HG03280 (cell line): ENCODE data around the gene ESPL1.
"Not testable (repeated sequence)": the region's sequence is repeated elsewhere in the genome, so short reads cannot be mapped to it uniquely, and the experiment has no call there.

Source experiments
- ATAC-seq: cut with Tn5 transposase; IDR thresholded peaks from one replicate; pipeline ENCODE4 v1.9.1; 2021; ENCODE audit warnings: mild to moderate bottlenecking, moderate library complexity; ENCODE audit not compliant: unreplicated experiment

Gene ESPL1

DNA sequence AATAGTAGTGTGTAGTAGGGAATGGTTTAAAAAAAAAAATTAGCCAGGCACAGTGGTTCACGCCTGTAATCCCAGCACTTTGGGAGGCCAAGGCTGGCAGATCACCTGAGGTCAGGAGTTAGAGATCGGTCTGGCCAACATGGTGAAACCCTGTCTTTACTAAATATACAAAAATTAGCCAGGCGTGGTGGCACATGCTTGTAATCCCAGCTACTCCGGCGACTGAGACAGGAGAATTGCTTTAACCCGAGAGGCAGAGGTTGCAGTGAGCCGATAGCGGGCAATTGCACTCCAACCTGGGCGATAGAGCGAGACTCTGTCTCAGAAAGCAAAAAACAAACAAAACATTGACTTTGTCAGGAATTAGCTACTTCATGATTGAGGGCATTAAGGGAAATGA lies 29.0 kb downstream of the ESPL1 start:
- ATAC-seq: not testable (repeated sequence)

DNA sequence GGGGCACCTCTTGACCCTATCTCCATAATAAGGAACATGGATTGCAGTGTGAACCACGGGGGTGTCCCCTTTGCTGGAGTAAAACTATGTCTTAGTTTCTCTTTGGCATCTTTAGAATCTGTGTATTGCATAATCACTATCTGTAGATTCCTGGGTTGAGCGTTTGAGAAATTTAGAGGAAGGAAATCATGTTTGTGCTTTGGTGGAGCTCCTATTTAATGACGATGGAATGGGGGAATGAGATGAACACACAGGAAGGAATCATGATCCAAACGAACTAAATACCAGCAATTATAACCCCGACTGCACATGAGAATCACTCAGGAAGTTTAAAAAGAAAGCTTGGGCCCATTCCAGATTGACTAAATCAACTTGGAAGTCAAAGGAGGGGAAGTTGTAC lies 30.1 kb downstream of the ESPL1 start:
- ATAC-seq: no peak

DNA sequence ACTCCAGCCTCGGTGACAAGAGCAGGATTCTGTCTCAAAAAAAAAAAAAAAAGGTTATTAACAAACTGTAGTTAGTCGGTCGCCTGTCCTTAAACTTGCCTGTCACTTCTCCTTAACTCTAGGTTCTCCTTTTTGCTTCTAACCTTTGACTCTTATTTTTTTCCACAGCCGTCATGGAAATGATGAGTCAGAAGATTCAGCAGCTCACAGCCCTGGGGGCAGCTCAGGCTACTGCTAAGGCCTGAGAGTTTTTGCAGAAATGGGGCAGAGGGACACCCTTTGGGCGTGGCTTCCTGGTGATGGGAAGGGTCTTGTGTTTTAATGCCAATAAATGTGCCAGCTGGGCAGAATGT lies 31.0 kb downstream of the ESPL1 start:
- ATAC-seq: no peak

DNA sequence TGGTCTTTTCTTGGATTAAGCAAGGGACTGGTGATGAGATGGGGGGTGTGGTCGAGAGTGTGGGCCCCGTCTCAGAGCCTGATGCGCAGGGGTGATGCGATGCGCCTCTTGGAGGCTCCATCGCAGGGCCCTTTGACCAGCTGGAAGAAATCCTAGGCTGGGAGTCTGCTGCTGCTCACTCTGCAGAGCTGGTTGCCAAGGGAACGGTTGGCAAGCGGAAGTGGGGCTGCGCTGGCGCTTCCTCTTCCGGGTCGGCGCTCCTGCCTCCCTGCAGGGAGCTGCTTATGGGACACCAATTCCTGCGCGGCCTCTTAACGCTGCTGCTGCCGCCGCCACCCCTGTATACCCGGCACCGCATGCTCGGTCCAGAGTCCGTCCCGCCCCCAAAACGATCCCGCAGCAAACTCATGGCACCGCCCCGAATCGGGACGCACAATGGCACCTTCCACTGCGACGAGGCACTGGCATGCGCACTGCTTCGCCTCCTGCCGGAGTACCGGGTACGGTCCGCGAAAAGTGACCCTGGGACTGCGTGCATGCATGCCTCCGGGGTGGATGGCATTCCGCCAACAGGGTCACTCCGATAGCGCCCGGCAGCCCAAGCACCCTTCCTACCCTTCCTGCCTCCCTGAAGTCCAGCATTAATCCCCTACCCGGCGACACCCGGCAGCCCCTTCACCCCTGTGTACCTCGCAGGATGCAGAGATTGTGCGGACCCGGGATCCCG lies 31.5 kb downstream of the ESPL1 start, which contains the start of gene MYG1:
MYG1 (plus strand) TSS at position 242 of the 727 bp plus-strand sequence; CDS start at position 285, 43 bp downstream.
- peak; percentile 75 for ATAC-seq

DNA sequence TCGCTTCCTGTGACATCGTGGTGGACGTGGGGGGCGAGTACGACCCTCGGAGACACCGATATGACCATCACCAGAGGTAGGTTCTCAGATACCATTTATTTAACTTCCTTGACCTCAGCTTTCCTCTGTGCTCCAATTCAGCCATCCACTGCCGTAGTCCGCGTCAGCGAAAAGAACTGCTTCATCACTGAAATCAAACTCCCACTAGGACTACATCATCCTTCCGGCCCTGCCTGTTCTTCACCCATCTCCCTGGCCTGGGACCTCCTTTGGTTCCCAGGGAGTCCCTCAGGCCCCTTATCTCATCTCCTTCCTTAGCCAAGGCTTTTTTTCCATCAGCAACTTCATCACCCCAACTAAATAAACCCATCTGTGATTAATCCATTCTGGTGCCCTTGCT lies 32.1 kb downstream of the ESPL1 start:
- ATAC-seq: no peak

DNA sequence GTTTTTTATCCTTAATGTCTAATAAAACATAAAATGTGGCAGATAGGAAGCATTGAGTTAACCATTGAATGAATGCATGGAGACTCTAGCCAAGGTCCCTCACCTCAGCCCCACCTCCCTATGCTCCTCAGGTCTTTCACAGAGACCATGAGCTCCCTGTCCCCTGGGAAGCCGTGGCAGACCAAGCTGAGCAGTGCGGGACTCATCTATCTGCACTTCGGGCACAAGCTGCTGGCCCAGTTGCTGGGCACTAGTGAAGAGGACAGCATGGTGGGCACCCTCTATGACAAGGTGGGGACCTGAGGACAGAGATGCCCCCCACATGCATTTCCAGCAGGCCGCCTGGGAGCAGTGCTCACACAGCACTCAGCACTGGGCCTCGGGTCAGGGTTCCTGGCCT lies 34.8 kb downstream of the ESPL1 start:
- no peak for ATAC-seq

DNA sequence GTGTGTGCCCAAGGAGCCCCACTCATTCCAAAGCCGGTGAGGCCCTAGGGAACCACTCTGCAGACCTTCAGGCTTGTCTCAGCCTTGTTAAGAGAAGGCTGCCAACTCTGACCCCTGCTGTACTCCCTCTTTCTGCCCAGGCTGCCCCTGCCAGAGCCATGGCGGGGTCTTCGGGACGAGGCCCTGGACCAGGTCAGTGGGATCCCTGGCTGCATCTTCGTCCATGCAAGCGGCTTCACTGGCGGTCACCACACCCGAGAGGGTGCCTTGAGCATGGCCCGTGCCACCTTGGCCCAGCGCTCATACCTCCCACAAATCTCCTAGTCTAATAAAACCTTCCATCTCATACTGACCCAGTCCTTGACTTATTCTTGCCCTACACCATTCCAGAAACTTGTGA lies 38.7 kb downstream of the ESPL1 start:
- no peak for ATAC-seq

DNA sequence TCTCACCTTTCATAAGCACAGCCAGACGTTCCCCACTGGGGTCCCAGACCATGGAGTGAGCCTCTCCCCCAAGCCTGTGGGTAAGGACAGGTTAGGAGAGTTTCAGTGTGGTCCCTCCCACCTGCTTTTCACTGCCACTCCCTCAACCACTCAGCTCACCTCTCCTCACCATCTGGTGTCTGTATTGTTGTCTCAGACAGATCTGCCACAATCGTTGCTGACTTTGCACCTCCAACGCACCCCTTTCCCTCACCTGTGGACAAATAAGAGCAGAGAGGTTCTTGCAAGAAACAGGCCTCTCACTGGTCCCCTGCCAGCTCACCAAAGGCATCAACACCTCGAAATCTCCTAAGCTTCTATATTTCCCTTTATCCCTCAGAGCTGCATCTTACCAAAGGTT lies 40.2 kb downstream of the ESPL1 start:
- ATAC-seq: no peak

DNA sequence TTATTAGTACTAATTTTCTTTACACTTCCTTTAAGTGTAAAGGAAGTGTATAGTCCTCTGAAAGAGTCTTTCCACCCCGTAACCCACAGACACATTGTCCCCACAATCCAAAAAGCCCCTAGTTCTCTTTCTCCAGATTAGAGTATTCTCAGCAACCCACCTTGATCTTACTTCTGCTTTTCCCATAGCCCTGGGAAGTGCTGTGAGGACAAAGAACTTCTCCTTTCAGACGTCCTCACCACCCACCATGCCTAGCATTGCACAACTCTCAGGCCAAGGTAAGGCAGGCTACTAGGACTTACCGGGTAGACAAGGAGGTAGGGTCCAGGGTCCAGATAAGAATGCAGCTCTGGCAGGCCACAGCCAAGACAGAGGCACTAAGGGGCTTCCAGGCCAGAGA lies 45.9 kb downstream of the ESPL1 start:
- no peak for ATAC-seq

DNA sequence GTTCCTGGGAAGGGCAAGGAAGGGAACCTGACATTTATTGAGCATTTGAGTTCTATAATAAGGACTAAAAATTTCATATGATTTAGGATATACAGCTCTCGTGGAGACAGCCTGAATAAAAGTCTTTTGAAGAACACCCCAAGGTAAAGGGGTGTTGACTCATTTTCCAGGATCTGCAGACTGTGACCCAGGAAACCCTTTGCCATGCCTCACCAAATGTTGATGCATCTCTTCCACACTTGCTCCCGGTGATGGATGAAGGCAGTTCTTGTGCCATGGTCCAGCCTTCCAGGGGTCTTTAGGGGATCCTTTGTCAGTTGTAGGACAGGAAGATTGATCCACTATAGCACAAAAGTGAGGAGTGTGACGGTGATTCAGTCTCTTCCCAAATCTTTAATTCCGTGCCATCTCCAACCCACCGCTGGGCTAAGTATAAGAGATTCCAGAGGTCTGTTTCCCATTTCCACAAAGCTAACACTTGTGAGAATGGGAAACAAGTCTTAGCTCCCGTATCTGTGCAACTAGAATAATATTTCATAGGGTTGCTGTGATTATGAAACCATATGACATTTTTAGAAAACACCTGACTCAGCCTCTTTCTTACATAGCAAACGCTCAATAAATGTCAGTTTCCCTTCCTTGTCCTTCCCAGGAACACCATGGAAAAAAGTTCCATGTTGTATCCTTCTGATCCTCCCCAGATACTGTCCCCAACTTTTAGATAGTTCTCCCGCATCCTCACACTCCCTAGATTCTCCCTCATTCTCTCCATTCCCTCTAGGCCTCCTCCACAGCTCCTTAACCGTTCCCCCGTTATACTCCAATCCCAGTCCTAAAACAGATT lies 52.5 kb downstream of the ESPL1 start:
- ATAC-seq: no peak

DNA sequence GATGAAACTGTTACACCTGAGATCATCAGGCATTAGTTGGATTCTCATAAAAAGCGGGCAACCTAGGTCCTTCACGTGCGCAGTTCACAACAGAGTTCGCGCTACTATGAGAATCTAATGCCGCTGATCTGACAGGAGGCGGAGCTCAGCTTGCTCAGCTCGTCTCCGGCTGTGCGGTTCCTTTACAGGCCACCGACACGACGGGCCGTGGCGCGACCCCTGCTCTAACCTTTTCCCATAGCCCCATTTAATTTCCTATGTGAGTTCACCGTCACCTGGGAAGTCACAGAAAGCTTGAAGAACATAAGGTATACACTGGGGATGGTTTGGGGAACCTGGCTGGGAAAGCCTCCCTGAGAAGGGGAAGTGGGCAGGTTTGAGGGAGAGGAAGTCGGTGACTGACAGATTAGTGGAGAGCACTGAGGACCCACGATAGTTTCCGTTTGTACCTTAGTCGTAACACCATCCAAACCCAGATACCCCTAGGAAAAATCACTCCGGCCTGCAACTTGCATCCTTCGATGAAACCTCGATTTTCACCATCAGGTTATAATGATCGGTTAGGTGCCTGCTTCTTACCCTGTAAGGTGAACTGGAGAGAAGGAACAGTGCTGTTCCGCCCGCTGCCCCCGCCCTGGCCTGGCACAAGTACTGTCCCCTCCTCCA lies 56.1 kb downstream of the ESPL1 start:
- ATAC-seq: no peak

DNA sequence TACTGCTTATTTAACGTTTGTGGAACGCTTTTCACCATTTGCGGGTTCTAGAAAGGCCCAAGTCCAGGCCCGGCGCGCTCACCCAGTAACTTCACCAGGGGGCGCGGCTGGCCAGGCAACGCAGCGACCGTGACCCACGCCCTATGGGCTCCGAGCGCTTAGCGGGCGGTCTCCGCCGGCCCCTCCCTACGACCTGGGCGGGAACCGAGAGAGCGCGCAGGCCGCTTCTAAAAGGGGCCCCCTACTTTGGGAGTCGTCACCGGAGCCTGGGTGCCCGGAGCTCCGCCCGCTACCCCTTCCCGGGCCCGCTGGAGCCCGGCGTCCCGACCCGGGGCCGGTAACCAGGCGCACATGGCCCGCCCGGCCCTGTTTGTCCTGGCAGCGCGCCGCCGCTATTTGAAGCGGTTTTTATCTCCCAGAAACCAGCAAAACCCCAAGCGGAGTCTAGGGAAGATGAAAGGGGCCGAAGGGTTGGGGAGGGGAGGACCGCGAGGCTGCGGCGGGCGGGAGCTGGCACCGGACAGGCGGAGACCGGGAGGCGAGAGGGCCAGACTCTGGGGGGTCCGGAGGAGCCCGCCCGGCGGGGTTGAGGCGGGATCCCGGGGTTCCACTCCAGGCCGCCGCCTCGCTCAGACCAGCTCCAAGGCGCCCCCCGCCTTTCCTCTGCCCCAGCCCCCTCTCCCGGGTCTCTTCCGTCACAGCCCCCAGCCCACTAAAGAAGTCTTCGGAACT lies 56.8 kb downstream of the ESPL1 start:
- ATAC-seq: peak; percentile 51

DNA sequence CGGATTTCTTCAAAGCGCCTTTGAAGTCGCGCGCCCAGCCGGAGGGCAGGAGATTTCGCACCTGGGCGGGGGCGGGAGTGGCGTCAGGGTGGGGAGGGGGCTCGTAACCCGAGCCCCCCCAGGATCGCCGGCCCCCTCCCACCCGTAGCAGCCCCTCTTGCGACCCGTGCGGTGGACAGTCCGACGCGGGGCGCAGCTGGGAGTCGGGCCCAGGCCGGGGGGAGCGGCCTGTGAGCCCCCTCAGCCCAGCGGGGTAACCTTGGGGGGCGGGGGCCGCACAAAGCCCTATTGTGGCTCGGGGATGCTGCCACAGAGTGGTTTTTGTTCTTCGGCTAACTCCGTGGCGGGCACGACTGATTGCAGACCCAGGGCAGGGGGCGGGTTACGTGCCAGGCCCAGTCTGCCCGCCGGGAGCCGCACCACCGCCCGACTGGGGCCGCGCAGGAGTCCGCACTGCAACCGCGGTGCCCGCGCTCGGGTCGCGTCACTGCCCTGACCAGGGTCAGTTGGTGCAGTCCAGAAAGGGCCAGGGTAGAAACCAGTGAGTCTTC lies 57.5 kb downstream of the ESPL1 start:
- ATAC-seq: no peak

DNA sequence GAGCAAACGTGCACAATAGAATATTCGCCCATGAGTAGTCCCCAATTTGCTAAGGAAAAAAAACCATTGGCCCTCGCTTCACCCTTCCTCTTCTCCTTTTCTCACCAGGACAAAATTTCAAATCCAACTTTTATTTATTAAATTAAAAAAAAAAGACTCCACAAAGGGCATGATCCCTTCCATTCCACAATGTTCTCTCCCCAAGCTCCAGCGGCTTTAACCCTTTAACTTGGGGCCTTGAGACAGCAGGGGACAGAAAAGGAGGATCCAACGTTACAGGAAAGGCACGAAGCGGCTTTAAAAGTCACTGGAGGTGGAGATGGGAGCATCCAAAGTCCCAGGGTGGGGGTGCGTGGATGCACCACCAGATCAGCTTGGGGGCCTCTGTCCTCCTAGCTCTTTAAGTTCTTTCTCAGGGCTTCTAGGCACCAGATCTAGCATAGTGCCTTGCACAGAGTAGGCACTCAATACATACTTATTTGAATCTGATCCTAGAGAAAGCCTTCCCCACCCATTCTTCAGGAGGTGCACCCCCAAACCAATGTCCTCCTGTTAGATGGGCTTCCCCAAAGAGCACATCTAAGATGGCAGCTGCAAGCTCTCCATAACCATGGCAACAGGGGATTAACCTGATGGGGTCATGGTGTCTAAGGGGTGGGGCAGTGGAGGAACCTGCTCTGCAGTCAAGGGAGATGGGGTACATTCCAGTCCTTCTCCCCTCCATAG lies 58.5 kb downstream of the ESPL1 start:
- no peak for ATAC-seq

DNA sequence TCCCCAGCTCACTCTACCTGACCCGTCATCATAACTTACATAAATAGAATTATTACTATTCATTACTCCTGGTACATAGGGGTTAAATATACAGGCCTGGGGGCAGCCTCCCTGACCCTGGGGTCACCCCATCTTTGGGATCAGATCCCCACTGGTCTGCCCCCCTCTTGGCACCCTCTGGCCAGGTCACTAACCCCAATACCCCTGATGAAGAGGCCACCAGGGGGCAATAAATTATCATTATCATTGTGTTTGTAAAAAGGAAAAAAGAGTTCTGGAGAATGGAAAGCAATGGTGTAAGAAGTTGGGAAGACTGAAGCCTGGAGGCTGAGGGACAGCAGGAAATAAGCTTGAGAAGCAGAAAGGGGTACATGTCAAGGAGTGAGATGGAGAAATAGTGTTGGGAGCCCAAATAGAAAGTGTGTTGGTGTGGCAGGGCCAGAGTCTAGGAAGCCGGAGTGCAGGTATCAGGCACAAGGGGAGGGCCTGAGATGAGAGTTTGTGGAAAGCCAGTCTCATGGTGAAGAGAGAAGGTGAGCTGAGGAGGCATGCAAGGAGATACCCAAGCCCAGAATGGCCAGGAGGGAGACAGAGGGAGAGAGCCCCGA lies 59.4 kb downstream of the ESPL1 start:
- no peak for ATAC-seq

DNA sequence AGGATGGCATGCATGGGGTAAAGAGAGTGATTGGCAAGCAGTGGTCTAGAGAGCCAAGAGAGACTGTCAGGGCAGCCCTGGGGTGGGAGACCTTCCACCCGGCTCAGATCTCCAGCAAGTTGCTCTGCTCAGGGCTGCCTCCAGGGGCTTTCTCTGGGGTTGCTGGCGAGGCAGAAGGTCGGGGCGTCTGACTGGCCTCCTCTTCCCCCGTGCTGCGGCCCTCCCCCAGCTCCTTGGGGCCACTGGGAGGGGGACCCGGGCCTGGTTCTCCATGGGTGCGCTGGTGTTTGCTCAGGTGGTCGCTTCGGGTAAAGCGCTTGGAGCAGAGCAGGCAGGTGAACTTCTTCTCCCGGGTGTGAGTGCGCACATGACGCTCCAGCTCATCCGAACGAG lies 59.9 kb downstream of the ESPL1 start:
- ATAC-seq: no peak

DNA sequence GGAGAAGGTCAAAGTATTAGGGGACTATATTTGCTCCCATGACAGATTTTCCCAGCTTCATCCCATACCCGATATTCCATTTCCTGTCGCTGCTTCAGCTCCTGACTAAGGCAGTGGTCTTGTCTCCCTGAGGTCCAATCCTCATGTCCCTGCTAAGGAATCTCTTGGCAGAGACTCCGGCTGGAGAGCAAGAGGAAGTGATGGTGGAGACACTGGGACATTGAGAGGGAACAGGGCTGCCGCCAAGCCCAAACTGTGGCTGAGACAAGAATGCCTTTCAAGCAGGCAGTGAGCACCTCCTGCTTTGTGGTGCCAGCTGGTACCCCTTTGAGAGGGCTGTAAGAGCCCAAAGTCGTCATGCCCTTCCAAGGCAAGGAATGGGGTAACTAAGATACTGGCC lies 62.6 kb downstream of the ESPL1 start:
- no peak for ATAC-seq

DNA sequence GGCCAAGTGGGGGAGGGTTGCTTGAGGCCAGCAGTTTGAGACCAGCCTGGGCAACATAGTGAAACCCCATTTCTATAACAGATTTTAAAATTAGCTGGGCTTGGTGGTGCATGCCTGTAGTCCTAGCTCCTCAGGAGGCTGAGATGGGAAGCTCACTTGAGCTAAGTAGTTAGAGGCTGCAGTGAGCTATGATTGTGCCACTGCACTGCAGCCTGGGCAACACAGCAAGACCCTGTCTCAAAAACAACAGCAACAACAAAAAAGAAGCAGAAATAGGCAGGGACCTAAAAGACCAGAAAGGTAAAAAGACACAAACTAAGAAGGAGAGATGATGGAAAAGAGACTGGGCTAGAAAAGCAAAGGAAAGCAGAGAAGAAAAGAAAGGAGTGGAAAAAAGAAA lies 64.2 kb downstream of the ESPL1 start:
- not testable (repeated sequence) for ATAC-seq

DNA sequence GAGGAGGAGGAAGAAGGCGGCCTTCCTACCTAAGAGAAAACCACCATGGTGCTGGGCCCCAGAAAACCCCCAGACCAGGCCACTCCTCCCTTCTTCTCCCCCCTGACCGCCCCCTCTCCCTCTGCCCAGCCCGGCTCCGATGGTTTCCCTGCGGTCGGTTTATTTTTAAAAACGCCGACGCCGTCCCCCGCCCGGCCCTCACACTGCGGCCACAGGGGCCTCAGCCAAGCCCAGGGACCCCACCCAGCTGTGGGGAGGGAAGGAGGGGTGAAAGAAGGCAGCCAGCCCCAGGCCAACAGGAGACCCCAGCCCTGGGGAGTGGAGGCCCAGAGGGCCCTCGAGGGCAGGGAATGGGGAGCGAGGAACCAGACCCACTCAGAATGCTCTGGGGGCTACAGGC lies 64.6 kb downstream of the ESPL1 start:
- ATAC-seq: no peak

DNA sequence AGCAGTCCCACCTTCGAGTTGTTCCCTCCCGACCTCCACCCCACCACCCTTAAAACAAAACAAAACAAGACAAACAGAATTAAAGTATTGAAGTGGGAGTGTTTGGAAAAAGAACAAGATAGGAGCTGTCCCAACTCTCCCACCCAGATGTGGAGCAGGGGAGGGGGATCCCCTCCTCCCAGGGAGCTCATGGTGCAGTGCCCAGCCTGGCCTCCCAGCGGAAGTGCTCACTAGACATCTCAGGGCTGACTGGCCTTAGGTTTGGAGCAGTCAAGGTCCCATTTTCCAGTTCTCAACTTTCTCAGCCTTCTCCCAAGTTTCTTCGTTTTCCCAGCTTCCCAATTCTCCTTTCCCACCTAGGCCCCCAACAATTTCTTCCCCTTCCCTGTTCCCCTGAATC lies 65.2 kb downstream of the ESPL1 start:
- ATAC-seq: no peak
